GM06990 (cell line): ENCODE data around the gene TKT.
"Not testable (repeated sequence)": the region's sequence is repeated elsewhere in the genome, so short reads cannot be mapped to it uniquely, and the experiment has no call there.

Source experiments
- DNase-seq: peaks from one replicate; pipeline ENCODE4 v3.0.0-alpha.2; 2011; ENCODE audit not compliant: insufficient read length; ENCODE audit errors: extremely low read depth
- H3K27me3 ChIP-seq: replicated peaks from 2 replicates; pipeline ENCODE4 v1.6.0; 2011; ENCODE audit warnings: low read length; ENCODE audit not compliant: control insufficient read depth, insufficient read depth
- H3K36me3 ChIP-seq: 2 replicates; pipeline ENCODE4 v1.5.1; 2011; ENCODE audit warnings: low read length; ENCODE audit not compliant: control insufficient read depth, insufficient read depth
- H3K4me3 ChIP-seq: replicated peaks from 2 replicates; pipeline ENCODE4 v1.5.1; 2011; ENCODE audit warnings: low read depth, mild to moderate bottlenecking, control low read depth, low read length
- TF ChIP-seq, protein P1 (sequence below): IDR thresholded peaks from 2 replicates; pipeline ENCODE4 v1.5.1; 2011; ENCODE audit warnings: low read length, control low read depth, mild to moderate bottlenecking, inconsistent platforms; ENCODE audit not compliant: insufficient read depth, poor library complexity, severe bottlenecking

The TKT gene, protein sequence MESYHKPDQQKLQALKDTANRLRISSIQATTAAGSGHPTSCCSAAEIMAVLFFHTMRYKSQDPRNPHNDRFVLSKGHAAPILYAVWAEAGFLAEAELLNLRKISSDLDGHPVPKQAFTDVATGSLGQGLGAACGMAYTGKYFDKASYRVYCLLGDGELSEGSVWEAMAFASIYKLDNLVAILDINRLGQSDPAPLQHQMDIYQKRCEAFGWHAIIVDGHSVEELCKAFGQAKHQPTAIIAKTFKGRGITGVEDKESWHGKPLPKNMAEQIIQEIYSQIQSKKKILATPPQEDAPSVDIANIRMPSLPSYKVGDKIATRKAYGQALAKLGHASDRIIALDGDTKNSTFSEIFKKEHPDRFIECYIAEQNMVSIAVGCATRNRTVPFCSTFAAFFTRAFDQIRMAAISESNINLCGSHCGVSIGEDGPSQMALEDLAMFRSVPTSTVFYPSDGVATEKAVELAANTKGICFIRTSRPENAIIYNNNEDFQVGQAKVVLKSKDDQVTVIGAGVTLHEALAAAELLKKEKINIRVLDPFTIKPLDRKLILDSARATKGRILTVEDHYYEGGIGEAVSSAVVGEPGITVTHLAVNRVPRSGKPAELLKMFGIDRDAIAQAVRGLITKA

DNA sequence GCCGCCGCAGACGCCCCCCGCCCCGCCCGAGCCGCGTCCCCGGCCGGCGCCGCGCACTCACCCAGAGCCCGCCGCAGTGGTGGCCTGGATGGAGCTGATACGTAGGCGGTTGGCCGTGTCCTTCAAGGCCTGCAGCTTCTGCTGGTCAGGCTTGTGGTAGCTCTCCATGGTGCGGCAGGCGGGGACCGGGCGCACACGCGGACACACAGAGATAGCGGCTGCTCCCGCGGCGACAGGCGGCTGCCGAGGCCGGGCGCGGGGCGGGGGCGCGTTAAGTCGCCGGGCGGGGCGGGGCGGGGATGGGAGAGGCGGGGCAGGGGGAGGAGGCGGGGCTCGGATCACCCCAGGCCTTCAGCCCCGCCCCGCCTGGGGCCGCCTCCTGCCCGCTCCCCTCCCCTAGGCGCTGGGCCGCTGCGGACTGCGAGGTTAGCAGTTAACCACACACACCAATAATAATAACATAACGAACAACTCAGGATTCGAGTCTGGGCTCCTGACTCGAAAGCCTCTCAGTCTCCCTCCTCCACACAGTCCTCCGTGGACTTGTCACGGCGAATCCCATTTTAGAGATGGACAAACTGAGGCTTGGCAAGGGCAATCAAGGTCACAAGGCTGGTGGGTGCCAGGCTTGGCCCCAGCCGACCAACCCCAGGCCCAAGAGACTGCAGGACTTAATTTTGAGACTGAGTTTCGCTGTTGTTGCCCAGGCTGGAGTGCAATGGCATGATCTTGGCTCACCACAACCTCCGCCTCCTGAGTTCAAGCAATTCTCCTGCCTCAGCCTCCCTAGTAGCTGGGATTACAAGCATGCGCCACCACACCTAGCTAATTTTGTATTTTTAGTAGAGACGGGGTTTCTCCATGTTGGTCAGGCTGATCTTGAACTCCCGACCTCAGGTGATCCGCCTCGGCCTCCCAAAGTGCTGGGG, at the start of gene TKT:
Gene TKT, minus strand, starts transcription at position 248 of the 929 bp plus-strand sequence. Its CDS starts 80 bp downstream, at position 168.
- peak; percentile 87 for DNase-seq
- Histone ChIP-seq H3K27me3 (no peaks in the 10 kb centered on the region), H3K36me3 (no peaks in the 10 kb centered on the region; the same call in 1 of the 2 replicates), H3K4me3 (peak within 1 kb of the TSS; percentile 89)
- TF ChIP-seq, protein P1, sequence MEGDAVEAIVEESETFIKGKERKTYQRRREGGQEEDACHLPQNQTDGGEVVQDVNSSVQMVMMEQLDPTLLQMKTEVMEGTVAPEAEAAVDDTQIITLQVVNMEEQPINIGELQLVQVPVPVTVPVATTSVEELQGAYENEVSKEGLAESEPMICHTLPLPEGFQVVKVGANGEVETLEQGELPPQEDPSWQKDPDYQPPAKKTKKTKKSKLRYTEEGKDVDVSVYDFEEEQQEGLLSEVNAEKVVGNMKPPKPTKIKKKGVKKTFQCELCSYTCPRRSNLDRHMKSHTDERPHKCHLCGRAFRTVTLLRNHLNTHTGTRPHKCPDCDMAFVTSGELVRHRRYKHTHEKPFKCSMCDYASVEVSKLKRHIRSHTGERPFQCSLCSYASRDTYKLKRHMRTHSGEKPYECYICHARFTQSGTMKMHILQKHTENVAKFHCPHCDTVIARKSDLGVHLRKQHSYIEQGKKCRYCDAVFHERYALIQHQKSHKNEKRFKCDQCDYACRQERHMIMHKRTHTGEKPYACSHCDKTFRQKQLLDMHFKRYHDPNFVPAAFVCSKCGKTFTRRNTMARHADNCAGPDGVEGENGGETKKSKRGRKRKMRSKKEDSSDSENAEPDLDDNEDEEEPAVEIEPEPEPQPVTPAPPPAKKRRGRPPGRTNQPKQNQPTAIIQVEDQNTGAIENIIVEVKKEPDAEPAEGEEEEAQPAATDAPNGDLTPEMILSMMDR, result no peak

DNA sequence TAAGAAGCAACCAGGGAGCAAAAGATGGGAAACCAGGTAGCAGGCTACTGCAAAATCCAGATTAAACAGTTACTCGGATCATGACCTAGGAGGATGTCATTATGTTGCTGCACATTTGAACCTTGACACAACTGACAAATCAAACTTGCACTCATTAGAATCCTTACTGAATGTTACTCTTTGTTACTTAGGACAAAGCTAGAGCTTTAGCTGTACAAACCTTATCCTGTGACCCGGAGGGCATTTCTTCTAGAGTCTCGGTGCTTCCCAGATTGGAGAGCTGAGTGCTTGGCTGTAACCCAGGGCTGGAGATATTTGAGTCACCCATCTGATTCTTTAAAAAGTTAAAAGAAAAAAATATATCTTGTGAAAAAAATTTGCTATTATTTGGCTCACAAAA, 48.1 kb upstream of the TKT start:
- TF ChIP-seq, protein P1, result no peak
- peaks cover 6% of the 10 kb centered on the region for H3K36me3 ChIP-seq
- H3K4me3 ChIP-seq, result no peak overlapping the region
- no peak for DNase-seq
- no peaks in the 10 kb centered on the region for H3K27me3 ChIP-seq

DNA sequence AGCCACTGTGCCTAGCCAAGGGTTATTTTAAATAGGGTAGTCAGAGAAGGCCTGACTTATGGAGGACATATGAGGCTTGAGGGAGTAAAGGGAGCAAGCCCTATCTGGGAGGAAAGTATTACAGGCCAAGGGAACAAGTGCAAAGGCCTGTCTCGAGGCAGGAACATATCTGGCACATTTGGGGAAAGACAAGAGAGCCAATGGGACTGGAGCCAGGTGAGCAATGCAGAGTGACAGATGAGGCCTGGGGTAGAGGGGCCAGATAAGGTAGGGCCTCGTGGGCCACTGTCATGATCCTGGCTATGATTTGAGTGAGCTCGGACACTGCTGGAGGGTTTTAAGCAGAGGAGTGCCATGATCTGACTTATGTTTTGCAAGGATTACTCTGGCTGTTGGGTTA, 47.7 kb upstream of the TKT start:
- no peak for DNase-seq
- TF ChIP-seq, protein P1, result no peak
- no peaks in the 10 kb centered on the region for H3K27me3 ChIP-seq
- peaks cover 7% of the 10 kb centered on the region for H3K36me3 ChIP-seq
- H3K4me3 ChIP-seq, result no peak overlapping the region

DNA sequence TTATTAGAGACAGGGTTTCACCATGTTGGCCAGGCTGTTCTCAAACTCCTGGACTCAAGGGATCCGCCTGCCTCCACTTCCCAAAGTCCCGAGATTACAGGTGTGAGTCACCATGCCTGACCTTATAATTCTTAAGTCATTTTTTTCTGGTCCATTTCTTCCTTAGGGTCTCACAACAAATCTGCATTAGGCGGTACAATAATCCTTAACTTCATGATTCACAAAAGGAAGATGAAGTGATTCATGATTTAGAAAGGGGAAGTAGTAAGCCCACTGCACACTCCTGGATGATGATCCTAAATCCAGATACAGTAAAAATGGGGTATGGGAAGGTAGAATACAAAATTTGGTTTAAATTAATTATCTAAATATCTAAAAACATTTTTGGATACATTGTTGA, 45.0 kb upstream of the TKT start:
- Histone ChIP-seq H3K4me3 (no peak overlapping the region), H3K36me3 (peaks cover 6% of the 10 kb centered on the region), H3K27me3 (no peaks in the 10 kb centered on the region)
- no peak for DNase-seq
- TF ChIP-seq, protein P1, result no peak

DNA sequence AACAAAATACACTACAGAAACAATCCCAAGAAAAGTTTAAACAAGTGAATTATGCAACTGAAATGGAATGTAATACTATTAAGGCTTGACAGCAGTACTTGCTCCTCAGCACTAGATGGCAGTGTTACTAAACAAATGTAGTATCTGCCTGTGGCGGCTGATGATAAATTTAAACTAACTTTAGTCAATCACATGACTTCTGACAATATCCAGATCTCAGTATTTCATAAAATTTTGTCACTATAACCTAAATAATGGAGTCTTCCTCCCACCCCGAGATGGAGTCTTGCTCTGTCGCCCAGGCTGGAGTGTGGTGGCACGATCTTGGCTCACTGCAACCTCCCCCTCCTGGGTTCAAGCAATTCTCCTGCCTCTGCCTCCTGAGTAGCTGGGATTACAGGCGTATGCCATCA, 43.8 kb upstream of the TKT start:
- peak; percentile 30 for DNase-seq

More for the DNA sequence above, 43.8 kb upstream of the TKT start:
- not testable (repeated sequence) for H3K36me3 ChIP-seq, H3K27me3 ChIP-seq, H3K4me3 ChIP-seq
- TF ChIP-seq, protein P1, result peak; percentile 60
